ENCODE data around the gene FARP1. TPM values are rescaled to one million over a fixed set of nuclear protein-coding genes. Genes with fewer than 3 reads are reported as not detected.

Gene FARP1
- total and polyA plus RNA-seq, 2 experiments from 2014 or later = 43.2 to 44.2 TPM

DNA sequence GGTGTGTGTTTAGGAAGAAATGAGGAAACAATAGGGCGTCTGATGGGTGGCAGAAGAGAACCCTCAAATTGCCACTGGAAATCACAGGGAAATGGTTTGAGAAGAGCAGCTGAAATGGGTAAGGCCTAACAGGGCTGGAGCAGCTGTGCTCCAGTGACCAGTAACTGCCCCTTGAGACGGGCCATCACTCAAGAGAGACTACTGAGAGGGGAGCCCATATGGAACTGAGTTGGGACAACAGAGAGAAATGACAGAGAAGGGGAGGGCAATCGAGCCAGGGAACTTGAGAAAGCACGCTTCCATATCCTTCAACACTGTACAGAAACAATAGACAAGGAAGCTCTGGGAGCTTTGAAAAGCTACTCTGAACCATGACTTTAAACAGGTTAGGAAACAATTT is 209.3 kb downstream of the FARP1 start:
- Histone ChIP-seq H3K36me3 (no peaks in the 10 kb centered on the region), H3K9me3 (ENCODE audit: low read depth) (no peaks in the 10 kb centered on the region), H3K27ac (no peak overlapping the region), H3K4me3 (no peak overlapping the region), H3K4me1 (ENCODE audit: low read depth) (no peaks in the 10 kb centered on the region), H3K27me3 (no peaks in the 10 kb centered on the region)
- DNase-seq (ENCODE audit: low read depth in 1 of 2, low spot score in 1 of 2) = no peak
- TF ChIP-seq, protein P1, sequence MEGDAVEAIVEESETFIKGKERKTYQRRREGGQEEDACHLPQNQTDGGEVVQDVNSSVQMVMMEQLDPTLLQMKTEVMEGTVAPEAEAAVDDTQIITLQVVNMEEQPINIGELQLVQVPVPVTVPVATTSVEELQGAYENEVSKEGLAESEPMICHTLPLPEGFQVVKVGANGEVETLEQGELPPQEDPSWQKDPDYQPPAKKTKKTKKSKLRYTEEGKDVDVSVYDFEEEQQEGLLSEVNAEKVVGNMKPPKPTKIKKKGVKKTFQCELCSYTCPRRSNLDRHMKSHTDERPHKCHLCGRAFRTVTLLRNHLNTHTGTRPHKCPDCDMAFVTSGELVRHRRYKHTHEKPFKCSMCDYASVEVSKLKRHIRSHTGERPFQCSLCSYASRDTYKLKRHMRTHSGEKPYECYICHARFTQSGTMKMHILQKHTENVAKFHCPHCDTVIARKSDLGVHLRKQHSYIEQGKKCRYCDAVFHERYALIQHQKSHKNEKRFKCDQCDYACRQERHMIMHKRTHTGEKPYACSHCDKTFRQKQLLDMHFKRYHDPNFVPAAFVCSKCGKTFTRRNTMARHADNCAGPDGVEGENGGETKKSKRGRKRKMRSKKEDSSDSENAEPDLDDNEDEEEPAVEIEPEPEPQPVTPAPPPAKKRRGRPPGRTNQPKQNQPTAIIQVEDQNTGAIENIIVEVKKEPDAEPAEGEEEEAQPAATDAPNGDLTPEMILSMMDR (IDR thresholded peaks at IDR 0.05; ENCODE audit: low read depth, low read length) = no peak

- Histone ChIP-seq H3K27ac (no peak overlapping the region), H3K27me3 (no peaks in the 10 kb centered on the region), H3K4me1 (ENCODE audit: low read depth) (no peaks in the 10 kb centered on the region), H3K4me3 (no peak overlapping the region), H3K9me3 (ENCODE audit: low read depth) (no peaks in the 10 kb centered on the region), H3K36me3 (no peaks in the 10 kb centered on the region)
- TF ChIP-seq, protein P1 (IDR thresholded peaks at IDR 0.05; ENCODE audit: low read depth, low read length) = no peak
- no peak for DNase-seq (ENCODE audit: low read depth in 1 of 2, low spot score in 1 of 2)
Measured at GRCh38 chr13:98353750-98354149, 210.9 kb downstream of the FARP1 start.

- no peak for DNase-seq (ENCODE audit: low read depth in 1 of 2, low spot score in 1 of 2)
- no peaks in the 10 kb centered on the region for H3K9me3 ChIP-seq (ENCODE audit: low read depth)
- H3K4me3 ChIP-seq = no peak overlapping the region
- TF ChIP-seq, protein P1 (IDR thresholded peaks at IDR 0.05; ENCODE audit: low read depth, low read length) = no peak
- H3K27ac ChIP-seq = no peak overlapping the region
- no peaks in the 10 kb centered on the region for H3K4me1 ChIP-seq (ENCODE audit: low read depth)
- H3K36me3 ChIP-seq = no peaks in the 10 kb centered on the region
- H3K27me3 ChIP-seq = no peaks in the 10 kb centered on the region
Measured at GRCh38 chr13:98358937-98359336, 216.0 kb downstream of the FARP1 start.

DNA sequence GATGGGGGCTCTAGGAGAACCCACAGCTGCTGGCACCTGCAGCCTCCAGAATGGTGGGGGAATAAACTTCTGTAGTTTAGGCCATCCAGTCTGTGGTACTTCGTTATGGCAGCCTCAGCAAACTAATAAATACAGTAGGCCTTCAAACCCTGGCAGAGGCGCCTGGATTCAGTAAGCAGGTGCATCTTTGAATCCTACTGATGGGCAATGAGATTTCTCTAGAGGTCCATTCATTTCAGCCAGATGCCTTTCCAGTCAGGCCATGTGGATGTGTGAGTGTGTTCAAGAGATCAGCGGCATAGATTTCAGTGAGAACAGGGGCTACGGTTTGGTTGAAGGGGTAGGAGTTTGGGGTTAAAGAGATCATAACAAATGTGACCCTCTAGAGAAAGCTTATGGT is 217.7 kb downstream of the FARP1 start:
- TF ChIP-seq, protein P1 (IDR thresholded peaks at IDR 0.05; ENCODE audit: low read depth, low read length) = no peak
- Histone ChIP-seq H3K27me3 (no peaks in the 10 kb centered on the region), H3K9me3 (ENCODE audit: low read depth) (no peaks in the 10 kb centered on the region), H3K4me1 (ENCODE audit: low read depth) (no peaks in the 10 kb centered on the region), H3K36me3 (no peaks in the 10 kb centered on the region), H3K27ac (no peak overlapping the region), H3K4me3 (no peak overlapping the region)
- no peak for DNase-seq (ENCODE audit: low read depth in 1 of 2, low spot score in 1 of 2)

GRCh38 chr13:98363326-98363725 is 220.4 kb downstream of the FARP1 start:
- Histone ChIP-seq H3K27me3 (no peaks in the 10 kb centered on the region), H3K36me3 (no peaks in the 10 kb centered on the region), H3K27ac (no peak overlapping the region), H3K4me3 (no peak overlapping the region), H3K9me3 (ENCODE audit: low read depth) (no peaks in the 10 kb centered on the region), H3K4me1 (ENCODE audit: low read depth) (no peaks in the 10 kb centered on the region)
- DNase-seq (ENCODE audit: low read depth in 1 of 2, low spot score in 1 of 2) = no peak
- TF ChIP-seq, protein P1 (IDR thresholded peaks at IDR 0.05; ENCODE audit: low read depth, low read length) = no peak

DNA sequence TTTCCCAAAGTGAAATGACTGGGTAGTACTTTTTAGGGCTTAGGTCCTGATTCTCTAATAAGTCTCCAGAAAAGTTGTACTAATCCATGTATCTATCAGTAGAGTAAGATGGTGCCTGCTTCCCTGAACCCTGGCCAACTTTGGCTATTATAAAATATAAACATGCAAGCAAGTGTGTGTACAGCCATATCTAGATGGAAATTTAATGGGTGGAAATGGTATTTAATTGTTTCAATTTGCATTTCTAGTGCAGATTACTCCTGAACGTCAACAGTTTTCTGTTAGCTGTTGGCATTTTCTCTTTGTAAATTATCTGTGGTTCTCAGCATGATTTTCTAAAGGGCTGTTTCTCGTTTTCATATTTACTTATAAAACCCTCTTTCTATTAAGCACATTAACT is 221.3 kb downstream of the FARP1 start:
- H3K27ac ChIP-seq = no peak overlapping the region
- H3K9me3 ChIP-seq (ENCODE audit: low read depth) = no peaks in the 10 kb centered on the region
- no peaks in the 10 kb centered on the region for H3K27me3 ChIP-seq
- H3K36me3 ChIP-seq = no peaks in the 10 kb centered on the region
- no peak overlapping the region for H3K4me3 ChIP-seq
- TF ChIP-seq, protein P1 (IDR thresholded peaks at IDR 0.05; ENCODE audit: low read depth, low read length) = no peak
- no peak for DNase-seq (ENCODE audit: low read depth in 1 of 2, low spot score in 1 of 2)
- H3K4me1 ChIP-seq (ENCODE audit: low read depth) = no peaks in the 10 kb centered on the region
